Bone marrow (tissue), 2 donors: Measurements from ENCODE around the gene LRRC59.

Experiments used
- DNase-seq, 2 donors: peaks; one replicate each; lab custom pipeline; 2025; lab: John Stamatoyannopoulos, UW

Gene LRRC59

GRCh38 chr17:50361561-50362480 lies 35.5 kb downstream of the LRRC59 start:
- peak; percentile 5 to 21 for DNase-seq

- no peak for DNase-seq
These were observed 36.7 kb downstream of the LRRC59 start for GRCh38 chr17:50360486-50361115.

- no peak for DNase-seq
These were observed 37.3 kb downstream of the LRRC59 start for GRCh38 chr17:50359998-50360461.

- DNase-seq = no peak
These were observed 38.2 kb downstream of the LRRC59 start for GRCh38 chr17:50359005-50359699.

GRCh38 chr17:50358177-50358576 lies 39.1 kb downstream of the LRRC59 start:
- DNase-seq = no peak

GRCh38 chr17:50356892-50357510 lies 40.3 kb downstream of the LRRC59 start:
- DNase-seq = no peak

GRCh38 chr17:50356418-50356817 lies 40.9 kb downstream of the LRRC59 start:
- DNase-seq = no peak

- DNase-seq = no peak
These were observed 41.5 kb downstream of the LRRC59 start for GRCh38 chr17:50355701-50356341.

GRCh38 chr17:50355336-50355700 lies 42.0 kb downstream of the LRRC59 start:
- DNase-seq = no peak

- DNase-seq = no peak
These were observed 42.5 kb downstream of the LRRC59 start for GRCh38 chr17:50354776-50355175.

GRCh38 chr17:50354198-50354597 lies 43.1 kb downstream of the LRRC59 start:
- no peak for DNase-seq

GRCh38 chr17:50353600-50354195 lies 43.6 kb downstream of the LRRC59 start:
- no peak for DNase-seq

GRCh38 chr17:50352693-50353599 lies 44.4 kb downstream of the LRRC59 start:
- no peak for DNase-seq

GRCh38 chr17:50352072-50352692 lies 45.1 kb downstream of the LRRC59 start:
- DNase-seq = no peak

GRCh38 chr17:50350733-50351132 lies 46.6 kb downstream of the LRRC59 start:
- DNase-seq = no peak

GRCh38 chr17:50349243-50349600 lies 48.1 kb downstream of the LRRC59 start:
- DNase-seq = no peak

GRCh38 chr17:50348522-50349242 lies 48.6 kb downstream of the LRRC59 start:
- no peak for DNase-seq

- no peak for DNase-seq
These were observed 49.4 kb downstream of the LRRC59 start for GRCh38 chr17:50347894-50348291.
